Measurements from ENCODE around the gene LRRFIP2.

DNA sequence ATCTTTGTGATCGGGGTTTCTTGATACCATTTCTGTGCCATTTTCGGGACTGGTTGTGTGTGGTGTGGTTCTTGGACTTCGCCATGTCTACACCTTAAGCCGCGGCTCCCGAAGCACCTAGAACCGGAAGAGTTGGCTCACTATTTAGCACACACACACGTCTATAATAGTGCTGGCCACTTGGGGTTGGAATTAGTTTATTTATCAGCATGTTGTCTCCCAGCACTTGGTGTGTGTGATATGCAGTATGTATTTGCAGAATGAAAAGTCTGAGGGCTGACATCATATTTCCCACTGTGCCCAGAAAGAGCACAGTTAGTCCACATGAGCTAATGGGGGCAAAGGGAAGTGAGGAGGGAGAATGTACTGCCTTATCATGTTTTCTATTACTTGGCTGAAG, 157.5 kb downstream of the LRRFIP2 start:
- TF ChIP-seq, protein P1, sequence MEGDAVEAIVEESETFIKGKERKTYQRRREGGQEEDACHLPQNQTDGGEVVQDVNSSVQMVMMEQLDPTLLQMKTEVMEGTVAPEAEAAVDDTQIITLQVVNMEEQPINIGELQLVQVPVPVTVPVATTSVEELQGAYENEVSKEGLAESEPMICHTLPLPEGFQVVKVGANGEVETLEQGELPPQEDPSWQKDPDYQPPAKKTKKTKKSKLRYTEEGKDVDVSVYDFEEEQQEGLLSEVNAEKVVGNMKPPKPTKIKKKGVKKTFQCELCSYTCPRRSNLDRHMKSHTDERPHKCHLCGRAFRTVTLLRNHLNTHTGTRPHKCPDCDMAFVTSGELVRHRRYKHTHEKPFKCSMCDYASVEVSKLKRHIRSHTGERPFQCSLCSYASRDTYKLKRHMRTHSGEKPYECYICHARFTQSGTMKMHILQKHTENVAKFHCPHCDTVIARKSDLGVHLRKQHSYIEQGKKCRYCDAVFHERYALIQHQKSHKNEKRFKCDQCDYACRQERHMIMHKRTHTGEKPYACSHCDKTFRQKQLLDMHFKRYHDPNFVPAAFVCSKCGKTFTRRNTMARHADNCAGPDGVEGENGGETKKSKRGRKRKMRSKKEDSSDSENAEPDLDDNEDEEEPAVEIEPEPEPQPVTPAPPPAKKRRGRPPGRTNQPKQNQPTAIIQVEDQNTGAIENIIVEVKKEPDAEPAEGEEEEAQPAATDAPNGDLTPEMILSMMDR (IDR thresholded peaks at IDR 0.05) = no peak
- TF ChIP-seq POLR2AphosphoS5 (IDR thresholded peaks at IDR 0.05) (no peak), POLR2A (IDR thresholded peaks at IDR 0.05) (no peak)

Measured in suprapubic skin (tissue), 4 donors.